PC-3 (cell line): ENCODE data around the gene ARHGEF26.

ENCODE experiments used
- EZH2 ChIP-seq: fragments of 300-600 bp; sonication (generic); IDR thresholded peaks from one replicate; pipeline ENCODE4 v1.6.1; 2017; ENCODE audit warnings: antibody characterized with exemption, mild to moderate bottlenecking, low read length; ENCODE audit not compliant: unreplicated experiment
- TF ChIP-seq, protein P1 (sequence below): fragments of 300-600 bp; sonication (generic); conservative IDR thresholded peaks from 2 replicates; pipeline ENCODE4 v1.5.1; 2017; ENCODE audit warnings: antibody characterized with exemption, low read depth, mild to moderate bottlenecking, low read length

DNA sequence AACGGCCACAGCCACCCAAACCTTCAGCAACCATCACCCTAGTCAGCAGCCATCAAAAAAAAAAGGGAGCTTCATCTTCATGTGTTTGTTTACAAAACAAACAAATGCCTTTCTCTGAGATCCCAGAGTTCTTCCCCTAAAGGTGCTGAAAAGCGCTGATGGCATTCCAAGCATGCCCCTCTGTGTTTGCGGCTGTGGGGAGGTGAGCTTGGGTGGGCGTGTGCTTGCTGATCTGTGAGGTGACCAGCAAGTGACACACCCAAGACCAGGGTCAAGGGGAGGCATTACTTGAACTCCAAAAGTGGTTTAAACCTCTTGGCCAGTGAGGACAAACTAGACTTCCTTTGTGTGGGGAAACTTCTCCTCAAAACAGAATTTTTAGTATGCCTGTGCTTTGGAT lies 121.6 kb downstream of the ARHGEF26 start:
- TF ChIP-seq, protein P1, sequence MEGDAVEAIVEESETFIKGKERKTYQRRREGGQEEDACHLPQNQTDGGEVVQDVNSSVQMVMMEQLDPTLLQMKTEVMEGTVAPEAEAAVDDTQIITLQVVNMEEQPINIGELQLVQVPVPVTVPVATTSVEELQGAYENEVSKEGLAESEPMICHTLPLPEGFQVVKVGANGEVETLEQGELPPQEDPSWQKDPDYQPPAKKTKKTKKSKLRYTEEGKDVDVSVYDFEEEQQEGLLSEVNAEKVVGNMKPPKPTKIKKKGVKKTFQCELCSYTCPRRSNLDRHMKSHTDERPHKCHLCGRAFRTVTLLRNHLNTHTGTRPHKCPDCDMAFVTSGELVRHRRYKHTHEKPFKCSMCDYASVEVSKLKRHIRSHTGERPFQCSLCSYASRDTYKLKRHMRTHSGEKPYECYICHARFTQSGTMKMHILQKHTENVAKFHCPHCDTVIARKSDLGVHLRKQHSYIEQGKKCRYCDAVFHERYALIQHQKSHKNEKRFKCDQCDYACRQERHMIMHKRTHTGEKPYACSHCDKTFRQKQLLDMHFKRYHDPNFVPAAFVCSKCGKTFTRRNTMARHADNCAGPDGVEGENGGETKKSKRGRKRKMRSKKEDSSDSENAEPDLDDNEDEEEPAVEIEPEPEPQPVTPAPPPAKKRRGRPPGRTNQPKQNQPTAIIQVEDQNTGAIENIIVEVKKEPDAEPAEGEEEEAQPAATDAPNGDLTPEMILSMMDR = no peak
- no peak for TF ChIP-seq EZH2
